ENCODE measurements around the gene ZFP69.

GRCh38 chr1:40532062-40532389, 54.9 kb downstream of the ZFP69 start:
- TF ChIP-seq CTCF (conservative IDR thresholded peaks at IDR 0.05; ENCODE audit: low read depth, low read length) (no peak), EZH2 (IDR thresholded peaks at IDR 0.05; ENCODE audit: borderline replicate concordance, low read depth, low read length, poor library complexity, severe bottlenecking) (no peak)

All from A673 (cell line).